Right ventricle myocardium superior (tissue), 1 donor: ENCODE data around the gene PIK3R1. TPM values are rescaled to one million over a fixed set of nuclear protein-coding genes. Genes with fewer than 3 reads are reported as not detected.
"Not testable (repeated sequence)": the region's sequence is repeated elsewhere in the genome, so short reads cannot be mapped to it uniquely, and the experiment has no call there.

Source experiments
- ATAC-seq: fragments of 200-7000 bp; cut with Tn5 transposase; one replicate; pipeline ENCODE4 v1.9.1; 2020; ENCODE audit warnings: mild to moderate bottlenecking; ENCODE audit not compliant: poor library complexity
- DNase-seq: peaks from one replicate; pipeline ENCODE4 v3.0.0-alpha.2; 2020
- intact Hi-C: fragments of 100-400 bp; cut with DNase I; formaldehyde crosslinking; loops from one replicate; pipeline ENCODE4 v1.11.2; 2022
- total RNA-seq: library from RNA; stranded (reverse); fragmentation: NEBNext Ultra II Directional; extraction: Animal tissue kit (Norgen Biotek cat#: 25700); gene quantifications from one replicate; pipeline ENCODE4 v1.2.1, GENCODE V29; 2021
- donor health status: DM: no; HTN: yes; CAD: no; lungs with severe emphysema.

PIK3R1 gene
- total RNA-seq, 1 donor from 2014 or later = 103 TPM

- DNase-seq (no peak), ATAC-seq (no peak)
- intact Hi-C loops = no loop called here
Measured at GRCh38 chr5:68222824-68223354, 7.3 kb downstream of the PIK3R1 start.

- intact Hi-C loops = no loop called here
- DNase-seq = no peak
- no peak for ATAC-seq
Measured at GRCh38 chr5:68223904-68224303, 8.3 kb downstream of the PIK3R1 start.

GRCh38 chr5:68224509-68225187, 9.1 kb downstream of the PIK3R1 start:
- intact Hi-C loops = no loop called here
- no peak for DNase-seq
- no peak for ATAC-seq

- DNase-seq (no peak), ATAC-seq (peak; percentile 52)
- intact Hi-C loops = no loop called here
Measured at GRCh38 chr5:68225188-68225910, 9.8 kb downstream of the PIK3R1 start.

GRCh38 chr5:68225911-68226545, 10.5 kb downstream of the PIK3R1 start:
- intact Hi-C loops = no loop called here
- DNase-seq (peak; percentile 61), ATAC-seq (peak; percentile 75)

GRCh38 chr5:68226546-68227073, 11.1 kb downstream of the PIK3R1 start:
- no peak for ATAC-seq
- DNase-seq = no peak
- intact Hi-C loops = no loop called here

- intact Hi-C loops = no loop called here
- ATAC-seq (no peak), DNase-seq (no peak)
Measured at GRCh38 chr5:68227532-68228160, 12.1 kb downstream of the PIK3R1 start.

GRCh38 chr5:68229416-68229815, 13.9 kb downstream of the PIK3R1 start:
- intact Hi-C loops = no loop called here
- no peak for DNase-seq
- no peak for ATAC-seq

GRCh38 chr5:68230285-68230684, 14.7 kb downstream of the PIK3R1 start:
- ATAC-seq (no peak), DNase-seq (no peak)
- intact Hi-C loops = no loop called here

GRCh38 chr5:68231414-68232076, 16.0 kb downstream of the PIK3R1 start:
- DNase-seq (no peak), ATAC-seq (peak; percentile 40)
- intact Hi-C loops = no loop called here

- ATAC-seq = peak; percentile 27
Measured at GRCh38 chr5:68232277-68232676, 16.7 kb downstream of the PIK3R1 start.

GRCh38 chr5:68233075-68233474, 17.5 kb downstream of the PIK3R1 start:
- intact Hi-C loops = no loop called here
- no peak for DNase-seq
- no peak for ATAC-seq

More at GRCh38 chr5:68232277-68232676, 16.7 kb downstream of the PIK3R1 start:
- DNase-seq = no peak
- intact Hi-C loops = no loop called here

- DNase-seq, intact Hi-C loops, ATAC-seq: not testable (repeated sequence)
Measured at GRCh38 chr5:68235229-68235628, 19.7 kb downstream of the PIK3R1 start.

GRCh38 chr5:68237715-68238114, 22.2 kb downstream of the PIK3R1 start:
- ATAC-seq (no peak), DNase-seq (no peak)
- intact Hi-C loops = no loop called here

- peak; percentile 80 for DNase-seq
- peak; percentile 71 for ATAC-seq
- intact Hi-C loops = no loop called here
Measured at GRCh38 chr5:68239487-68239886, 23.9 kb downstream of the PIK3R1 start.

- no peak for ATAC-seq
- DNase-seq = no peak
- intact Hi-C loops = no loop called here
Measured at GRCh38 chr5:68240202-68240601, 24.6 kb downstream of the PIK3R1 start.

GRCh38 chr5:68240771-68241170, 25.2 kb downstream of the PIK3R1 start:
- ATAC-seq (no peak), DNase-seq (no peak)
- intact Hi-C loops = no loop called here

GRCh38 chr5:68242743-68243142, 27.2 kb downstream of the PIK3R1 start:
- ATAC-seq (peak; percentile 19), DNase-seq (no peak)
- intact Hi-C loops = no loop called here
